ENCODE data around the gene SEC14L2.
A peak's percentile ranks its signal among the peaks of the same experiment; 100 is the strongest.

The SEC14L2 gene

DNA sequence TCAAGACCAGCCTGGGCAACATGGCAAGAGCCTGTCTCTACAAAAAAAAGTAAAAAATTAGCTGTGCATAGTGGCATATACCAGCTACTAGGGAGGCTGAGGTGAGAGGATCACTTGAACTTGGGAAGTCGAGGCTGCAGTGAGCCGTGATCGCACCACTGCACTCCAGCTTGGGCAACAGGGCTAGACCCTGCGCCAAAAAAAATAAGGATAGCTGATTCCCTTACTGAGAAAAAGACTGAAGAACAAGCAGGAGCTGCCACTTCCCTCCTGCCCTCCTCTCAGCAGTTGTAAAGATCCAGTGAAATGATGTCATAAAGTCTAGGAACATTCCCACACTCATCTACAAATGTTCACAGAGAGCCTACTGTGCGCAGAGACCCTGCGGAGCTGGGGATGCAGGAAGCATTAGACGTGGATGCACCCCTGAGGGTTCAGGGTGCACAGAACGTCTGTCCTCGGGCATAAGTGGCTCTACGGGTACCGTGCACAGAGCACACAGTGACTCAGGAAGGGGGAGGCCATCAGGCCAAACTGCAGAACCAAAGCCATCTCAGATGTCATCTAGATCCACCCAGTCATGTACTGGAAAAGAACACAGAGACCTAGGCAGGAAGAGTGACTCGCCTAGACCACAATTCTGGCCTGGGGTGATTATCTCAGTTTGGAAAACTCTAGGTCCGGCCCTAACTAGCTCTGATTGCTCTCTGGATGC lies 11.7 kb downstream of the SEC14L2 start:
- no peak for DNase-seq

- DNase-seq: no peak
Measured at GRCh38 chr22:30411780-30412179, 15.0 kb downstream of the SEC14L2 start.

- no peak for DNase-seq
Measured at GRCh38 chr22:30413001-30413400, 16.2 kb downstream of the SEC14L2 start.

DNA sequence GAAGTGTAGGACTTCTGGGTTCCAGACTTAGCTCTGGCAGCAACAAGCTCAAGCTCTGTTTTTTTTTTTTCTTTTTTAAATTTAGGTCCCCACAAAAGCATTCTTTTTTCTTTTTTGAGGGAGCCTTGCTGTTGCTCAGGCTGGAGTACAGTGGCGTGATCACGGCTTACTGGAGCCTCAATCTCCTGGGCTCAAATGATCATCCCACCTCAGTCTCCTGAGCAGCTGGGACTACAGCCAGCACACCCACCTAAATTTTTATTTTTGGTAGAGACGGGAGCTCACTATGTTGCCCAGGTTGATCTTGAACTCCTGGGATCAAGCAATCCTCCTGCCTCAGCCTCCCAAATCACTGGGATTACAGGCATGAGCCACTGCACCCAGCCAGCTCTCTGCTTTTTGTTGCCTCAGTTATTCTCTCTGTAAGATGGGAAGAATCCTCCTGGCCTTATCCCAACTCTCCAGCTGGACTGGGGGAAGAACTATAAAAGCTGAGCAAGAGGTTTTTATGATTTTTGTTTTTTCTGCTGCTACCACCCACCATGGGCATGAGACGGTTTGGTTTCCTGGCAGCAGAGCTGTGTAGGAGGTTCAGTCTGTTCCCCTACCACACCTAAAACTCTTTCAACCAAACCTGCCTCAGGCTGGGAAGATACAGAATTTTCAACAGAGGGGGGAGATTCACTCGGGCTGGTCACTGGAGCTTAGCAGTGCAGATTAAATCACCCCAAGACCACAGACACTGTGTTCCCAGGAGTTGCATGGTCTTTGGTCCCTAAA lies 17.1 kb downstream of the SEC14L2 start:
- no peak for DNase-seq

GRCh38 chr22:30414525-30415047 lies 17.8 kb downstream of the SEC14L2 start:
- no peak for DNase-seq

GRCh38 chr22:30416403-30416802 lies 19.6 kb downstream of the SEC14L2 start:
- no peak for DNase-seq

DNA sequence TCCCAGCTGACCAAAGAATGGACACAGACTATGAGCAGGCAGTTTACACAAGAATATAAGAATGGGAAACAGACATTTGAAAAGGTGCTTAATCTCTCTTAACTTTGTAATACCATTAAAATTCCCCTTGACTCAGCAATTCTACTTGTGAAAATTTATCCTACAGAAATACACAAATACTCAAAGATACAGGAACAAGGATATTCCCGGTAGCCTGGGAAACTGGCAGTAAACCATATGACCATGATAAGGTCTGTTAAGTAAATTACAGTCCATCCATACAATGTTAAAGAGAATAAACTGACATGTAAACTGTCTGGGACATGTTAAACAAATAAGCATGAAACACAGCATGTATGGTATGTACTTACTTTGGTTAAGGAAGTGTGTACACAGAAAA lies 20.0 kb downstream of the SEC14L2 start:
- no peak for DNase-seq

DNA sequence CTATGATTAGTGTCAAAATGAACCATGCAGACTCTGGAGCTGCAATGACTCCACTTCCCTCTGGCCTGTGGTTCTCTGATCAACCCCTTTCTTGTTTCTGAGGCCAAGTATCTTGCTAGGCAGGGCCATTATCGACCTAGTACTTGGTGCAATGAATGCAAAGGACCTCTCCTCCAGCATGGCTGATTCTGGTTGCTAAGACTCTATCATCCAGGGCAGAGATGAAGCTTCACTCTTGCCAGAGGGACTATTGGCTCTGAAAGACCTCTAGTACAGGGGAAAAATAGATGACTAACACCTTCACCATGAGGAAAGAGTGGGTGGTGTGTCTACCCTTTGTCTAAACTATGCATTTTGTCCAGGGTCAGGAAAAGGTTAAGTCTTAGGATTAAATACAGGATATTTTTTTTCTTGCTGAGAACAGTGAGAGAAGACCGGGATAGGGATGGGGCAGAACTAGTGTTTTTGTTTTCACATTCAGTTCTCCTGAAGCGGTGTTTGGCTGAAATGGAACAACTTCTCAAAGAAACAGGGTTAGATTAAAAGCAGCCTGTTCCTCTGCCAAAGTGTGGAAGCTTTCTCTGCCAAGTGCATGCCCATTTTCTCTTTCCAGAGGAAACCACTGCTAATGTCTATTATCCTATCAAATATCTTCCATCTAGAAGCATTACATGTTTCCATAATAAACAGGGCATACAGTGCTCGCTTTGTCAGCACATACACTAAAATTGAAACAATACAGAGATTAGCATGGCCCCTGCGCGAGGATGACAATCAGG lies 23.7 kb downstream of the SEC14L2 start:
- DNase-seq: no peak

- DNase-seq: no peak
Measured at GRCh38 chr22:30421695-30422480, 25.1 kb downstream of the SEC14L2 start.

DNA sequence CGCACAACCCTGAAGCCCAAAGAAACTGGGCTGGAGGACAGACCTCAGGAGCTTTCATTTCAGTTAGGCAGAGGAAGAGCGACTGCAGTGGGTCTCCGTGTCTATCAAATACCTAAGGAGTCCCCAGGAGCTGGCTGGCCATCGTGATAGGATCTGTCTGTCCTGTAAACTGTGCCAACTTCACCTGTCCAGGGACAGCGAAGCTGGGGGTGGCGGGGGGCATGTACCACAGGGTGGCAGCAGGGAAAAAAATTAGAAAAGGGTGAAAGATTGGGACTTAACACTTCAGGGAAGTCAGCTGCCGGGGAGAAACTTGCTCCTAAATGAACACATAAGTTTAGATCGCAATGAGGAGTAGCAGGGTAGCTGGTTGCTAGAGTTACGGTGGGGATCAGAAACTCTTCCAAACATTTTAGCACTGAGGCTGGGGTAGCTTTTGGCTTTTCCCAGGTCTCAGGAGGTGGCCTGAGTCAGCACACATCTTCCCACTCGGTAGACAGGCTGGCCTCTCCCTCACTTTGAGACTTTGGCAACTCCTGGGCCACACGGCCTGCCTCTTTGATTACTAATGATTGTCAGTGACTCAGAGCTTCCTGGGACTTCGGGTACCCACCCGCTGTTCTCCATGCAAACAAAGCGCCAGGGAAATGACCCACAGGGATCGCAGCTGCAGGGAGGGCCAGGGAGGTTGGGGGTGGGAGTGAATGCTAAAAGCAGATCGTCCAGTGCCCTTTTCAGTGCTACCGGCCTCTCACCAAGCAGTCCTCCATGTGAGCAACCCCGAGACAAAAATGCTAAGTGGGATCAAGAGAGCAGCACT lies 25.9 kb downstream of the SEC14L2 start:
- no peak for DNase-seq

GRCh38 chr22:30423301-30423958 lies 26.6 kb downstream of the SEC14L2 start:
- DNase-seq: no peak

DNA sequence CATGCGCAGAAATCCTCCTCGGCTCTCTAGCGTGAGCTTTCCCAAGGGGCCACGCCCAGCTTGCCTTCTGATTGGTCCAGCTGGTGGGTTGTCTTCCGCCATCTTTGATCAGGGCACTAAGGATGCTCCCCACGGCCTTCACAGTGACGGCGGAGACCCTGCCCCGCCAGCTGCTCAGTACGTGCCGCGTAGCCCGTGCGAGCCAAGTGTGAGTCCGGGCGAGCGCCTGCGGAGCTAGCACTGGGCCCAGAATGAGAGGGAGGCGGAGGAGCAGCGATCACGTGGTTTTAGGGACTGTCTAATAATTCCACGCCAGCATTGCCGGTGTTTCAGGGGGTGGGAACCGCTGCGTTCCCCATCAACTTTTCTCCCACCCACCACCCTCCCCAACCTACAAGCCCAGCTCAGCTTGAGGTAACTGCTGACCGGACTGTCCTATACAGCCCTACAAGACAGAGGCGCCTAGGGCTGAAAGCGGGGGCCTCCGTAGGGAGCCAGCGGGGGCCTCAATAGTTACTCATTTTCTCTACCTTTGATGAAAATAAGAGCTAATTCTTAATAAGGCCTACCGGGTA lies 27.2 kb downstream of the SEC14L2 start:
- DNase-seq: peak; percentile 93

DNA sequence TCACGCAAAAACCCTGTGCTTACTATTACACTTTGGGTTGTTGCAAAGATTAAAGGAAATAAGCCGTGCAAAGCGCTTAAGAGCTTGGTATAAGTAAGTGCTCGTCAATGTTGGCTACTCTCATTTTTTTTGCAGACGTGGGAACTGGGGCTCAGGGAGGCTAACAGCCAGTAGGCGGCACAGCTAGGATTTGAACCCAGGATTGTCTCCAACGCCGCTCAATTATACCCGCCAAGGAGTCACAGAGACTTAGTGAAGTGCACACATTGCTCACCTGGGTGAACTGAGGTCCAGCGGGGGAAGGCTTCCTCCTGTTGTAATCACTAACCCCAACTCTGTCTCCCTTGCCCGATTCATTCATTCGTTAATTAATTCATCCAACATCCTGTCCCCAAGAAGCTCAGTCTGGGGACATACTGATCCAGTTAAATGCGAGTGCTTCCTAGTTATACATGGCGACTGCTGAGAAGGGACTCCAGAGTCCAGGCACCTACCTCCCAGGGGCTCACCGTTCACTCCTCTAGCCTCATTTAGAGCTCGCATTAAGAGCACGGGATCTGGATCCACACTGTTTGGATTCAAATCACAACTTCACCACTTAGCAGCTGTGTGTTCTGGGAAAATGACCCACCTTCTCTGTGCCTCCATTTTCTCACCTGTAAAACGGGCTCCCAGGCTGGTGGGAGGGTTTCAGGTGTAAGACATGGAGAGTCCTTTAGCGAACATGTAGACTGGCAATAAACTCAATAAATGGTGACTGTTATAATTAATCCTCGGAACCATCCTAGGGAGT lies 27.9 kb downstream of the SEC14L2 start:
- DNase-seq: no peak

DNA sequence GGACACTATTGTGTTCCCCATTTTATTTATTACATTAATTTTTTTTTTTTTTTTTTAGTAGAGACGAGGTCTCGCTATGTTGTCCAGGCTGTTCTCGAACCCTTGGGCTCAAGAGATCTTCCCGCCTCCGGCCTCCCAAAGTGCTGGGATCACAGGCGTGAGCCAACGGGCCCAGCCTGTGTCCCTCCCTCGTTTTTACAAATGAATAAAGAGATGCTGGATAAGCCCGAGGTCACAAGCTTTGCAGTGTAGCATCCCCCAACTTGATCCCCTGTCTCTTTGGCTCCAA lies 28.5 kb downstream of the SEC14L2 start:
- DNase-seq: no peak

DNA sequence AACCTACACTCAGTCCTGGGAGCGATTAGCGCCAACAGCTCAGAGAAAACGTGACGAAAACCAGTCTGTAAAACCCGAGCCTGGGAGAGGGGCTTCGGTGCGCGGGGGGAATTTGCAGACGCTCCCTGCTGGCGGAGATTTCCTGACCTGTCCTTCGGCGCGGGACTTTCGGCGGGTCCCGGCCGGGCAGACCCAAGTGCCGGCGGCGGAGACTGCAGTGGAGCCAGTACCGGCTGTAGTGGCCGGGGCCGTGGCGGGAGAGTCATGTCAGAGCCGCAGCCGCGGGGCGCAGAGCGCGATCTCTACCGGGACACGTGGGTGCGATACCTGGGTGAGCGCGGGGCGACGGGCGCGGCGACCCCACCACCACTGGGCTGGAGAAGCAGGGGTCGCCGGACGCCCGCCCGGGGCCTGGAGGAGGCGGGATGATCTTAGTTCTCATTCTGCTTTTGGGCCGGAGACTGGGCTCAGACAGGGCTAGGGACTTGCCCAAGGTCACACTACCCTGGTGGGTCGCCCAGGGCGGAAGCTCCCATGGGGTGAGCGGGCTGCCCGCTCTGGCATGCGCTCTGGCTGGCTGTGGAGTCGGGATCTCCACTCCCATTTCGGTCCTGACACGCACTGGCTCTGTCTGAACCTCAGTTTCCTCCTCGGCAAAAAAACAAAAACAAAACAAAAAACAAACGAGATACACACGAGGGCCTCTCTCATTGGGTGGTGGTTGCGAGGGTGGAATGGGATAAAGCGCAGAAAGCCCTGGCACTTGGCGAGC lies 29.0 kb downstream of the SEC14L2 start, which contains the start of gene MTFP1:
Gene MTFP1 (plus strand): TSS at position 153 of the 772 bp plus-strand sequence. CDS start 112 bp downstream, at position 265.
- DNase-seq: no peak

DNA sequence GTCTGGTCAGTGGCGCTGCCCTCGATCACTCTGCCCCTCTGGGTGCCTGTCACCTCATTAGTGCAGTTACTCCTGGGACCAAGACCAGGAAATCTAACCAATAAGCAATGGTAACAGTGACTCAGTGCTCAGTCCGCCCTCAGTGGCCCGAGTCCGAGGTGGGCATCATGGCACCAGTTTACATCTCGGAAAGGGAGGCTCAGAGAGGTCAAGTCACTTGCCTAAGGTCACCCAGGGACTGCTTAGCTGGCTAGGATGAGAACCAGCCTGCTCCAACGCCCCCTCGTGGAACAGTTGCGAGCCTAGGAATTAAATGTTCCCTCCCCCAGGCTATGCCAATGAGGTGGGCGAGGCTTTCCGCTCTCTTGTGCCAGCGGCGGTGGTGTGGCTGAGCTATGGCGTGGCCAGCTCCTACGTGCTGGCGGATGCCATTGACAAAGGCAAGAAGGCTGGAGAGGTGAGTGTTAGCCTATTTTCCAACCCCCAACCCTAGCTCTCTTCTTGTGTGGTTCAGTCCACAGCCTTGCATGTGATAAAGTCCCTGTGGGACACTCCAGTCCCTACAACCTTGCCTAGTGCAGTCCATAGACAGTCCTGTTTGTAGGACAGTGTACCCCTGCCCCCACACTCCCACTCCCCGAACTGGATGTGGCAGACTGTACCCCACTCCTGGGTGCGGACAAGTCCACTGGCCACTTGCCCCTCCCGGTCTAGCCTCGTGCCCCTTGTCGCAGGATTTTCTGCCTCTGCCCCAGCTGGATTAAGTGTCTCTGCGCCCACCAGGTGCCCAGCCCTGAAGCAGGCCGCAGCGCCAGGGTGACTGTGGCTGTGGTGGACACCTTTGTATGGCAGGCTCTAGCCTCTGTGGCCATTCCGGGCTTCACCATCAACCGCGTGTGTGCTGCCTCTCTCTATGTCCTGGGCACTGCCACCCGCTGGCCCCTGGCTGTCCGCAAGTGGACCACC lies 29.9 kb downstream of the SEC14L2 start:
- no peak for DNase-seq

DNA sequence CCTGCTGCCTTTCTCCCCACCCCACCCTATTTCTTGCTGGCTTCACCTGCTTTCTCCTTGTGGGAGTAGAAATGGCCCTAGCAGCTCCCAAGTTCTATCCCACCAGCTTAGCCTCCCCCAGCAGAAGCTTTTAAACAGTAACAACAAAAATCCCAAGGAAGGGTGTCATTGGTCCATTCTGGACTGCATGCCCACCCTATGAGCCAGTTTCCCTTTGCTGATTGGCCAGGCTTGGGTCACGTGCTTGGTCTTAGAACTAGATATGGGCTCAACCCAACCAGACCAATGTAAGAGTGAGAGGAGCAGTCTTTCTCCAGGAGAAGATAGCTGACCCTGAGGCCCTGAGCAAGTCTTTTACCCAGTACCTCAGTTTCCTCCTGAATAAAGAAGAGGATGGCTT lies 31.1 kb downstream of the SEC14L2 start:
- DNase-seq: no peak

- DNase-seq: no peak
Measured at GRCh38 chr22:30429887-30430286, 33.1 kb downstream of the SEC14L2 start.
